ENCODE results near the gene WDR90. TPM values are rescaled to one million over a fixed set of nuclear protein-coding genes. Genes with fewer than 3 reads are reported as not detected.

Gene WDR90
- total RNA-seq, 1 experiment from 2014 or later = 118 TPM

DNA sequence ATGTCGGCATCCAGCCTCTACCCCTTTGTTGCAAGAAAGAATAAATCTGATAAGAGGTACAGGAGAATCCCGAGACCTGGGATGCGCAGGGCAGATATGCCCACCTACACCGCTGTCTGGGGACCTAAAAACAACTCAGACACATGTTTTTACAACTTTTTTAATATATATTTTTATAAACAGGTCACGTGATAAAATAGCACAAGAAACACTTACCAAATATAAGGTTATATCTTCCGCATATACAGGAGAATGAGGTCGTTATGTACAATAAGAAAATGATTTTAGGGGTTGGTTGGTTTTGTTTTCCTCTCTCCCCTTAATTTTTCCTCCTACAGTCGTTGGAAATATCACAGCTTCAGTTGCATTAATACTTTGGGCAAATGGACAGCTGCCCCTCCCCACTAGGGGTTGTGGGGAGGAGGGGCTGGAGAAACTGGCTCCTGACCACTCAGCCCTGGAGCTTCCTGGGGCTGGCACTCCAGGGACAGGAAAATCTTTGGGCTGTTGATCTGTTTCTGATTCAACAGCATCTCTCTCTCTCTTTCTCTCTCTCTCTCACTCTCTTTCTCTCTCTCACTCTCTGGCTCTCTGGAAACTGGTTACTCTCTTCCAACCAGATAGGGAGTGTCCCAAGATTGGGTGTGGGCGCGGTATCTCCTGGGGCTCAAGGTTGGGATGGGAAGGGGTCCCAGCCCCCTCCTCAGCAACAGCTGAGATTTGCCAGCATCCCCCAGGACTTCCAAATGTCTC, 43.4 kb downstream of the WDR90 start:
- Histone ChIP-seq H3K27me3 (ENCODE audit: insufficient read depth, low read depth) (no peaks in the 10 kb centered on the region), H3F3A (ENCODE audit: insufficient read depth, low read depth) (peaks cover 27% of the 10 kb centered on the region), H3K27ac (no peak overlapping the region), H3K36me3 (ENCODE audit: low read depth) (no peaks in the 10 kb centered on the region), H4K20me1 (ENCODE audit: insufficient read depth) (no peaks in the 10 kb centered on the region; the same call in 1 of the 2 replicates), H3K79me2 (ENCODE audit: low read depth) (peaks cover 13% of the 10 kb centered on the region), H3K9me2 (ENCODE audit: insufficient read depth) (no peaks in the 10 kb centered on the region), H3K4me3 (no peak overlapping the region), H3K9me3 (ENCODE audit: insufficient read depth, low read depth) (no peaks in the 10 kb centered on the region), H3K4me1 (replicated peaks; ENCODE audit: insufficient read depth) (peaks cover 18% of the 10 kb centered on the region), H2AFZ (no peak overlapping the region), H3K4me2 (no peak overlapping the region)
- intact Hi-C loops (cut with micrococcal nuclease; ENCODE audit: unreplicated experiment) = no loop called here
- no peak for DNase-seq
- TF ChIP-seq, protein P1, sequence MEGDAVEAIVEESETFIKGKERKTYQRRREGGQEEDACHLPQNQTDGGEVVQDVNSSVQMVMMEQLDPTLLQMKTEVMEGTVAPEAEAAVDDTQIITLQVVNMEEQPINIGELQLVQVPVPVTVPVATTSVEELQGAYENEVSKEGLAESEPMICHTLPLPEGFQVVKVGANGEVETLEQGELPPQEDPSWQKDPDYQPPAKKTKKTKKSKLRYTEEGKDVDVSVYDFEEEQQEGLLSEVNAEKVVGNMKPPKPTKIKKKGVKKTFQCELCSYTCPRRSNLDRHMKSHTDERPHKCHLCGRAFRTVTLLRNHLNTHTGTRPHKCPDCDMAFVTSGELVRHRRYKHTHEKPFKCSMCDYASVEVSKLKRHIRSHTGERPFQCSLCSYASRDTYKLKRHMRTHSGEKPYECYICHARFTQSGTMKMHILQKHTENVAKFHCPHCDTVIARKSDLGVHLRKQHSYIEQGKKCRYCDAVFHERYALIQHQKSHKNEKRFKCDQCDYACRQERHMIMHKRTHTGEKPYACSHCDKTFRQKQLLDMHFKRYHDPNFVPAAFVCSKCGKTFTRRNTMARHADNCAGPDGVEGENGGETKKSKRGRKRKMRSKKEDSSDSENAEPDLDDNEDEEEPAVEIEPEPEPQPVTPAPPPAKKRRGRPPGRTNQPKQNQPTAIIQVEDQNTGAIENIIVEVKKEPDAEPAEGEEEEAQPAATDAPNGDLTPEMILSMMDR (conservative IDR thresholded peaks at IDR 0.05) = no peak
- no peak for TF ChIP-seq EZH2 (IDR thresholded peaks at IDR 0.05; ENCODE audit: low read depth)
- no TSS peak for BruUV-seq (replicated peaks)
- ChIA-PET CTCF (no interaction called here), POLR2A (ENCODE audit: unreplicated experiment) (no interaction called here)

GRCh38 chr16:693364-693763, 44.2 kb downstream of the WDR90 start:
- no peaks in the 10 kb centered on the region for H3K9me3 ChIP-seq (ENCODE audit: insufficient read depth, low read depth)
- no peaks in the 10 kb centered on the region for H4K20me1 ChIP-seq (ENCODE audit: insufficient read depth)
- intact Hi-C loops (cut with micrococcal nuclease; ENCODE audit: unreplicated experiment) = no loop called here
- POLR2A ChIA-PET (ENCODE audit: unreplicated experiment) = no interaction called here
- DNase-seq = no peak
- no peak overlapping the region for H3K4me2 ChIP-seq
- H3K27ac ChIP-seq = no peak overlapping the region
- peaks cover 22% of the 10 kb centered on the region for H3F3A ChIP-seq (ENCODE audit: insufficient read depth, low read depth)
- no TSS peak for BruUV-seq (replicated peaks)
- H3K27me3 ChIP-seq (ENCODE audit: insufficient read depth, low read depth) = no peaks in the 10 kb centered on the region
- no peaks in the 10 kb centered on the region for H3K9me2 ChIP-seq (ENCODE audit: insufficient read depth)
- CTCF ChIA-PET = no interaction called here
- H3K4me3 ChIP-seq = no peak overlapping the region
- peaks cover 13% of the 10 kb centered on the region for H3K79me2 ChIP-seq (ENCODE audit: low read depth)
- no peak for TF ChIP-seq EZH2 (IDR thresholded peaks at IDR 0.05; ENCODE audit: low read depth)
- TF ChIP-seq, protein P1 (conservative IDR thresholded peaks at IDR 0.05) = no peak
- no peaks in the 10 kb centered on the region for H3K36me3 ChIP-seq (ENCODE audit: low read depth)
- no peak overlapping the region for H2AFZ ChIP-seq
- peaks cover 18% of the 10 kb centered on the region for H3K4me1 ChIP-seq (replicated peaks; ENCODE audit: insufficient read depth)

DNA sequence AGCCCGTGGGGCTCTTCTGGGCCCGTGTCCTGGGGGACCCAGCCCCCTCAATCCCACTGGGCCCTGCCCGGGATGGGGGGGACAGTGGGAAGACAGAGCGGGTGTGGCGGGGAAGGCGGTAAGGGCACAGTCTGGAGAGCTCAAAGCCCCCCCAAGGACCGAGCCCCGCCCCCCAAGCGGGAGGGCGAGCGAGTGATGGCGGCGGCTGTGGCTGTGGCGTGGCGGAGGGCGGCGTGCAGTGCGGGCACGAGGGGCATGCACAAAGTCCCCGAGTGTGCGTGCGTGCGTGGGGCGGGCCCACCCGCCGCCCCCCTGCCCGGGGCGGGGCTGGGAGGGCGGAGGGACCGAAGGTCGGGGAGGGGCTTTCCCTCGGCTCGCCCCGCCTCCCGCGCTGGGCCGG, 44.6 kb downstream of the WDR90 start:
- no TSS peak for BruUV-seq (replicated peaks)
- Histone ChIP-seq H3K4me2 (no peak overlapping the region), H3K9me2 (ENCODE audit: insufficient read depth) (no peaks in the 10 kb centered on the region), H3K79me2 (ENCODE audit: low read depth) (peaks cover 11% of the 10 kb centered on the region), H3K9me3 (ENCODE audit: insufficient read depth, low read depth) (no peaks in the 10 kb centered on the region), H3K27me3 (ENCODE audit: insufficient read depth, low read depth) (no peaks in the 10 kb centered on the region), H2AFZ (no peak overlapping the region), H3K4me1 (replicated peaks; ENCODE audit: insufficient read depth) (peaks cover 18% of the 10 kb centered on the region), H3K4me3 (no peak overlapping the region), H3K27ac (no peak overlapping the region), H3K36me3 (ENCODE audit: low read depth) (no peaks in the 10 kb centered on the region), H3F3A (ENCODE audit: insufficient read depth, low read depth) (peaks cover 22% of the 10 kb centered on the region), H4K20me1 (ENCODE audit: insufficient read depth) (no peaks in the 10 kb centered on the region)
- intact Hi-C loops (cut with micrococcal nuclease; ENCODE audit: unreplicated experiment) = no loop called here
- CTCF ChIA-PET = no interaction called here
- DNase-seq = no peak
- POLR2A ChIA-PET (ENCODE audit: unreplicated experiment) = no interaction called here
- TF ChIP-seq EZH2 (IDR thresholded peaks at IDR 0.05; ENCODE audit: low read depth) = no peak
- TF ChIP-seq, protein P1 (conservative IDR thresholded peaks at IDR 0.05) = no peak
